Measurements from ENCODE around the gene SUCLG1. TPM values are rescaled to one million over a fixed set of nuclear protein-coding genes. Genes with fewer than 3 reads are reported as not detected.

Gene SUCLG1
- total and polyA plus RNA-seq, 2 experiments from 2014 or later, result 164 to 168 TPM

DNA sequence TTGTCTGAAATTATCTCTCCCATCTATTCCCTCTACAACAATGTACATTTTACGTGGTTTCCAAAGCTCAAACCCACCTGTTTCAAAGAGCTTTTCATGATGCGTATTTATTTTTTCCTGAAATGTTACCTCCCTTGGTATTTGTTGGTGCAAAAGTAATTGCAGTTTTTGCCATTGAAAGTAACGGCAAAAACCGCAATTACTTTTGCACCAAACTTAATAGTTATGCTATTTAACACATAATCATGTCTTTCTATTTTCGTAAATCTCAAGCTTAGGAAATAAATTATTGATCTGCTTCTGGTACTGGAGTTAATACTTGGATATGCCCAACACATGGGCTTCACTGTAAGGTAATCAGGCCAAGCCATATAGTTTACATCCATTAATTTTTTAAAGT, 85.2 kb downstream of the SUCLG1 start:
- DNase-seq (ENCODE audit: low spot score), result no peak
- Histone ChIP-seq H3K4me1 (ENCODE audit: insufficient read depth) (no peaks in the 10 kb centered on the region), H3K36me3 (replicated peaks; ENCODE audit: insufficient read depth, low read depth) (no peaks in the 10 kb centered on the region), H3K4me3 (no peak overlapping the region), H3K79me2 (no peaks in the 10 kb centered on the region), H4K20me1 (ENCODE audit: insufficient read depth, poor library complexity, severe bottlenecking) (no peaks in the 10 kb centered on the region), H2AFZ (no peak overlapping the region), H3K4me2 (no peak overlapping the region), H3K27me3 (no peaks in the 10 kb centered on the region), H3K9me3 (ENCODE audit: low read depth) (no peaks in the 10 kb centered on the region), H3K27ac (no peak overlapping the region), H3K9me2 (replicated peaks; ENCODE audit: insufficient read depth) (no peaks in the 10 kb centered on the region)
- WGBS (ENCODE audit: low lambda C conversion rate, missing lambda C conversion rate), result 89% methylated on average over 5 of the region's 5 CpGs
- TF ChIP-seq EZH2 (IDR thresholded peaks at IDR 0.05; ENCODE audit: borderline replicate concordance), result no peak
- TF ChIP-seq EZH2phosphoT487 (IDR thresholded peaks at IDR 0.05; ENCODE audit: low read depth, severe bottlenecking, unreplicated experiment), result no peak
- TF ChIP-seq CTCF (IDR thresholded peaks at IDR 0.05; ENCODE audit: poor library complexity), result no peak

Other genes with a start within 250 kb of the SUCLG1 start
- 0.60 and 1.2 TPM in 2 replicates for gene DNAH6, start 57.2 kb upstream of the SUCLG1 start, total RNA-seq
- 0.16 and 1.0 TPM in 2 replicates for gene DNAH6, start 57.2 kb upstream of the SUCLG1 start, polyA plus RNA-seq